A673 (cell line): ENCODE results near the gene C6orf62. TPM values are rescaled to one million over a fixed set of nuclear protein-coding genes. Genes with fewer than 3 reads are reported as not detected.
"Not testable (repeated sequence)": the region's sequence is repeated elsewhere in the genome, so short reads cannot be mapped to it uniquely, and the experiment has no call there.

Source experiments
- BruUV-seq: library from RNA; stranded (reverse); fragments of 400-500 nt; replicated peaks from 2 replicates; lab custom pipeline; 2021; lab: Mats Ljungman, UMichigan
- CTCF ChIA-PET: fragments of 300-600 bp; sonication (Branson Sonifier 250); formaldehyde crosslinking; loops from one replicate; lab custom pipeline; 2022; ENCODE audit warnings: antibody characterized with exemption; lab: Charles Lee
- POLR2A ChIA-PET: fragments of 300-600 bp; sonication (Branson Sonifier 250); formaldehyde crosslinking; loops from one replicate; lab custom pipeline; 2022; ENCODE audit warnings: antibody characterized with exemption; ENCODE audit not compliant: low non-redundant PET; lab: Charles Lee
- DNase-seq: peaks from one replicate; pipeline ENCODE4 v3.0.0-alpha.2; 2015; ENCODE audit warnings: low spot score
- H3K27ac ChIP-seq: fragments of 200-600 bp; sonication (generic); 2 replicates; pipeline ENCODE4 v1.5.1; 2016; ENCODE audit warnings: mixed run types, low read depth, mild to moderate bottlenecking, mixed read lengths, antibody characterized with exemption, low read length; ENCODE audit not compliant: poor library complexity, severe bottlenecking
- H3K27me3 ChIP-seq: fragments of 200-600 bp; sonication (generic); replicated peaks from 2 replicates; pipeline ENCODE4 v1.6.1; 2017; ENCODE audit warnings: mixed run types, low read depth, mild to moderate bottlenecking, mixed read lengths, antibody characterized with exemption, low read length; ENCODE audit not compliant: insufficient read depth, poor library complexity
- H3K36me3 ChIP-seq: fragments of 200-600 bp; sonication (generic); 2 replicates; pipeline ENCODE4 v1.6.1; 2016; ENCODE audit warnings: mixed run types, mild to moderate bottlenecking, mixed read lengths, antibody characterized with exemption, low read length; ENCODE audit not compliant: insufficient read depth, poor library complexity, severe bottlenecking
- H3K4me1 ChIP-seq: fragments of 200-600 bp; sonication (generic); 2 replicates; pipeline ENCODE4 v1.6.1; 2017; ENCODE audit warnings: mixed run types, mild to moderate bottlenecking, mixed read lengths, antibody characterized with exemption, low read length; ENCODE audit not compliant: insufficient read depth, poor library complexity, severe bottlenecking
- H3K4me3 ChIP-seq: fragments of 200-600 bp; sonication (generic); 2 replicates; pipeline ENCODE4 v1.5.1; 2016; ENCODE audit warnings: low read depth, mixed run types, mild to moderate bottlenecking, mixed read lengths, low read length; ENCODE audit not compliant: poor library complexity, severe bottlenecking
- H3K9me3 ChIP-seq: fragments of 200-600 bp; sonication (generic); 2 replicates; pipeline ENCODE4 v1.6.1; 2016; ENCODE audit warnings: mixed run types, low read depth, mild to moderate bottlenecking, mixed read lengths, antibody characterized with exemption, low read length; ENCODE audit not compliant: poor library complexity, severe bottlenecking
- EZH2 ChIP-seq: fragments of 200-600 bp; sonication (generic); IDR thresholded peaks from 2 replicates; pipeline ENCODE4 v1.6.1; 2017; ENCODE audit warnings: borderline replicate concordance, low read depth, mild to moderate bottlenecking, mixed read lengths, antibody characterized with exemption, low read length; ENCODE audit not compliant: poor library complexity, severe bottlenecking
- intact Hi-C: fragments of 100-400 bp; cut with micrococcal nuclease; formaldehyde crosslinking; loops from one replicate; pipeline ENCODE4 v1.10.0; 2022; ENCODE audit not compliant: unreplicated experiment
- total RNA-seq: library from RNA; stranded (reverse); gene quantifications from 2 replicates; pipeline ENCODE4 v1.2.3, GENCODE V29; 2021
- TF ChIP-seq, protein P1 (sequence below): fragments of 300-800, 200-600 bp; sonication (generic); conservative IDR thresholded peaks from 2 replicates; pipeline ENCODE4 v1.5.1; 2017; ENCODE audit warnings: low read depth, mild to moderate bottlenecking, antibody characterized with exemption, low read length, moderate library complexity, mixed read lengths

Gene C6orf62
- total RNA-seq, 1 experiment from 2014 or later, result 107 TPM

DNA sequence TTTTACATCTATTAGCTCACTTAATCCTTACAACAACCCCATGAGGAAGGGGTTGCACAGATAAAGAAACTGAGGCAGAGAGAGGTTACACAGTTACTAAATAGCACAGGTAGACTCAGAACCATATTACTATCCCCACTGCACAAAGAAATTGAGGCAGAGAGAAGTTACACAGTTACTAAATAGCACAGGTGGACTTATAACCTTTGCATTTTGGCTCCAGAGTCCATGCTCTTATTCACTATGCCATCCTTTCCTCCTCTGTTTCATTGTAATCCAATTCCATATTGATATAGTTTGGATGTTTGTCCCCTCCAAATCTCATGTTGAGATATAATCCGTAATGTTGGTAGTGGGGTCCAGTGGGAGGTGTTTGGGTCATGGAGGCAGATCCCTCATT is 55.8 kb downstream of the C6orf62 start:
- ChIA-PET CTCF (no interaction called here), POLR2A (no interaction called here)
- BruUV-seq, result no TSS peak
- Histone ChIP-seq H3K4me1 (peaks cover 8% of the 10 kb centered on the region), H3K4me3 (no peak overlapping the region), H3K27me3 (no peaks in the 10 kb centered on the region), H3K36me3 (peaks cover 14% of the 10 kb centered on the region), H3K27ac (no peak overlapping the region), H3K9me3 (no peaks in the 10 kb centered on the region)
- DNase-seq, result no peak
- intact Hi-C loops, result no loop called here
- no peak for TF ChIP-seq EZH2
- TF ChIP-seq, protein P1, sequence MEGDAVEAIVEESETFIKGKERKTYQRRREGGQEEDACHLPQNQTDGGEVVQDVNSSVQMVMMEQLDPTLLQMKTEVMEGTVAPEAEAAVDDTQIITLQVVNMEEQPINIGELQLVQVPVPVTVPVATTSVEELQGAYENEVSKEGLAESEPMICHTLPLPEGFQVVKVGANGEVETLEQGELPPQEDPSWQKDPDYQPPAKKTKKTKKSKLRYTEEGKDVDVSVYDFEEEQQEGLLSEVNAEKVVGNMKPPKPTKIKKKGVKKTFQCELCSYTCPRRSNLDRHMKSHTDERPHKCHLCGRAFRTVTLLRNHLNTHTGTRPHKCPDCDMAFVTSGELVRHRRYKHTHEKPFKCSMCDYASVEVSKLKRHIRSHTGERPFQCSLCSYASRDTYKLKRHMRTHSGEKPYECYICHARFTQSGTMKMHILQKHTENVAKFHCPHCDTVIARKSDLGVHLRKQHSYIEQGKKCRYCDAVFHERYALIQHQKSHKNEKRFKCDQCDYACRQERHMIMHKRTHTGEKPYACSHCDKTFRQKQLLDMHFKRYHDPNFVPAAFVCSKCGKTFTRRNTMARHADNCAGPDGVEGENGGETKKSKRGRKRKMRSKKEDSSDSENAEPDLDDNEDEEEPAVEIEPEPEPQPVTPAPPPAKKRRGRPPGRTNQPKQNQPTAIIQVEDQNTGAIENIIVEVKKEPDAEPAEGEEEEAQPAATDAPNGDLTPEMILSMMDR, result no peak

DNA sequence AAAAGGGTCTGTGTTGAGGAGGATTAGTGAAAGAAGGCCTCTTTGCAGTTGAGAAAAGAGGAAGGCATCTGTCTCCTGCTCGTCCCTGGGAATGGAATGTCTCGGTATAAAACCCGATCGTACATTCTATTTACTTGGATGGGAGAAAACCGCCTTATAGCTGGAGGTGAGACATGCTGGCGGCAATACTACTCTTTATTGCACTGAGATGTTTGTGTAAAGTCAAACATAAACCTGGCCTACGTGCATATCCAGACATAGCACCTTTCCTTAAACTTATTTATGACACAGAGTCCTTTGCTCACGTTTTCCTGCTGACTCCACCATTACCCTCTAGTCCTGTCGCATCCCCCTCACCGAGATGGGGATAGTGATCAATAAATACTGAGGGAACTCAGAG is 56.7 kb downstream of the C6orf62 start:
- no TSS peak for BruUV-seq
- H3K4me3 ChIP-seq, result no peak overlapping the region
- peaks cover 14% of the 10 kb centered on the region for H3K36me3 ChIP-seq
- TF ChIP-seq, protein P1, result no peak
- no peak for TF ChIP-seq EZH2
- intact Hi-C loops, result no loop called here
- no peaks in the 10 kb centered on the region for H3K27me3 ChIP-seq
- no peak overlapping the region for H3K27ac ChIP-seq
- POLR2A ChIA-PET, result no interaction called here
- DNase-seq, result no peak
- CTCF ChIA-PET, result no interaction called here
- peaks cover 8% of the 10 kb centered on the region for H3K4me1 ChIP-seq
- no peaks in the 10 kb centered on the region for H3K9me3 ChIP-seq

DNA sequence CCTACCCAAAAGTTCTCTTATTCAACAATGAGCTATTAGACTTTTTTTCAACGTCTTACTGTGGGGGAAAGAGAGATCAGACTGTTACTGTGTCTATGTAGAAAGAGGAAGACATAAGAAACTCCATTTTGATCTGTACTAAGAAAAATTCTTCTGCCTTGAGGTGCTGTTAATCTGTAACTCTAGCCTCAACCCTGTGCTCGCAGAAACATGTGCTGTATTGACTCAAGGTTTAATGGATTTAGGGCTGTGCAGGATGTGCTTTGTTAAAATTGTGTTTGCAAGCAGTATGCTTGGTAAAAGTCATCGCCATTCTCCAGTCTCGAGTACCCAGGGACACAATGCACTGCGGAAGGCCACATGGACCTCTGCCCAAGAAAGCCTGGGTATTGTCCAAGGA is 57.2 kb downstream of the C6orf62 start:
- H3K27me3 ChIP-seq, H3K9me3 ChIP-seq, H3K4me3 ChIP-seq, BruUV-seq, H3K27ac ChIP-seq, POLR2A ChIA-PET, intact Hi-C loops, CTCF ChIA-PET, H3K4me1 ChIP-seq, DNase-seq: not testable (repeated sequence)
- H3K36me3 ChIP-seq, result peaks cover 14% of the 10 kb centered on the region

DNA sequence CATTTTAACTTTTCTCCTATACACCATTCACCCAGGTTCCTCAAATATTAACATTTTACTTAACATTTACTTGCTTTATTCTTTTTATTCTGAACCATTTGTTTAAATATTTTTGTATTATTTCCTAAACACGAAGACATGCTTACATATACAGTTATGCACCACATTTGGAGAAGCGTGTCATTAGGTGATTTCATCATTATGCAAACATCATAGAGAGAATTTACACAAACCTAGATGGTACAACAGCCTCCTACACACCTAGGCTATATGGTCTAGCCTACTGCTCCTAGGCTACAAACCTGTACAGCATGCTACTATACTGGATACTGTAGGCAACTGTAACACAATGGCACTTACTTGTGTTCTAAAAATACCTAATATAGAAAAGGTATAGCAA is 58.8 kb downstream of the C6orf62 start:
- no peak for DNase-seq
- TF ChIP-seq EZH2, result no peak
- TF ChIP-seq, protein P1, result no peak
- Histone ChIP-seq H3K36me3 (peaks cover 14% of the 10 kb centered on the region), H3K27ac (no peak overlapping the region), H3K9me3 (no peaks in the 10 kb centered on the region), H3K4me3 (no peak overlapping the region), H3K27me3 (no peaks in the 10 kb centered on the region), H3K4me1 (peaks cover 1% of the 10 kb centered on the region)
- CTCF ChIA-PET, result no interaction called here
- intact Hi-C loops, result no loop called here
- no TSS peak for BruUV-seq
- POLR2A ChIA-PET, result no interaction called here
